WTC11 (cell line): ENCODE measurements around the gene TLK1. TPM values are rescaled to one million over a fixed set of nuclear protein-coding genes. Genes with fewer than 3 reads are reported as not detected.

Source experiments
- ATAC-seq: fragments of 200-7000 bp; cut with Tn5 transposase; 2 replicates; pipeline ENCODE4 v1.10.0; 2021; ENCODE audit warnings: mild to moderate bottlenecking, moderate library complexity
- CTCF ChIA-PET: fragments of 300-600 bp; sonication (Branson Sonifier 250); formaldehyde crosslinking; loops from one replicate; lab custom pipeline; 2021; ENCODE audit warnings: antibody characterized with exemption; lab: Charles Lee
- POLR2A ChIA-PET: fragments of 350-600 bp; sonication (Branson Sonifier 250); formaldehyde crosslinking; loops from one replicate; lab custom pipeline; 2021; ENCODE audit warnings: antibody characterized with exemption; lab: Charles Lee
- DNase-seq: peaks from one replicate; pipeline ENCODE4 v3.0.0; 2021; ENCODE audit warnings: low spot score
- H3K27ac Mint-ChIP-seq: 2 replicates; pipeline ENCODE4 v1.8.0; 2021; ENCODE audit warnings: mixed read lengths
- H3K27me3 Mint-ChIP-seq: 2 replicates; pipeline ENCODE4 v1.8.0; 2021; ENCODE audit warnings: low read depth, mild to moderate bottlenecking, moderate library complexity, mixed read lengths
- H3K36me3 Mint-ChIP-seq: 2 replicates; pipeline ENCODE4 v1.8.0; 2021; ENCODE audit warnings: mixed read lengths
- H3K4me1 Mint-ChIP-seq: 2 replicates; pipeline ENCODE4 v1.8.0; 2022; ENCODE audit warnings: mixed read lengths
- H3K4me3 Mint-ChIP-seq: 2 replicates; pipeline ENCODE4 v1.8.0; 2021; ENCODE audit warnings: mild to moderate bottlenecking, moderate library complexity, mixed read lengths
- H3K9me3 Mint-ChIP-seq: 2 replicates; pipeline ENCODE4 v1.8.0; 2021; ENCODE audit warnings: mixed read lengths
- ATF3 ChIP-seq: sonication (generic); formaldehyde crosslinking; conservative IDR thresholded peaks from 2 replicates; pipeline ENCODE4 v1.8.1; 2022; ENCODE audit warnings: mild to moderate bottlenecking, missing genetic modification reagents
- CDX4 ChIP-seq: fragments of 250-450 bp; sonication (Bioruptor Pico); IDR thresholded peaks from 2 replicates; pipeline ENCODE4 v1.9.0; 2021; ENCODE audit warnings: moderate library complexity, mild to moderate bottlenecking, inconsistent platforms, borderline replicate concordance
- EMX1 ChIP-seq: fragments of 250-450 bp; sonication (Bioruptor Pico); IDR thresholded peaks from 2 replicates; pipeline ENCODE4 v1.8.0; 2021; ENCODE audit warnings: mild to moderate bottlenecking
- ETV6 ChIP-seq: sonication (generic); formaldehyde crosslinking; IDR thresholded peaks from 2 replicates; pipeline ENCODE4 v1.8.1; 2022; ENCODE audit warnings: mild to moderate bottlenecking, missing genetic modification reagents
- FOXP4 ChIP-seq: sonication (generic); formaldehyde crosslinking; IDR thresholded peaks from 2 replicates; pipeline ENCODE4 v1.8.0; 2022; ENCODE audit warnings: mild to moderate bottlenecking, missing genetic modification reagents
- IRF1 ChIP-seq: sonication (generic); formaldehyde crosslinking; IDR thresholded peaks from 2 replicates; pipeline ENCODE4 v1.8.0; 2023; ENCODE audit warnings: missing genetic modification reagents
- MXD4 ChIP-seq: fragments of 250-450 bp; sonication (Bioruptor Pico); IDR thresholded peaks from 2 replicates; pipeline ENCODE4 v1.8.0; 2021; ENCODE audit warnings: mild to moderate bottlenecking, moderate library complexity, borderline replicate concordance
- NR2C2 ChIP-seq: sonication (generic); formaldehyde crosslinking; IDR thresholded peaks from 2 replicates; pipeline ENCODE4 v1.8.0; 2022; ENCODE audit warnings: mild to moderate bottlenecking, missing genetic modification reagents
- OVOL2 ChIP-seq: fragments of 250-450 bp; sonication (Bioruptor Pico); IDR thresholded peaks from 2 replicates; pipeline ENCODE4 v1.9.0; 2021; ENCODE audit warnings: mild to moderate bottlenecking, borderline replicate concordance
- RELA ChIP-seq: sonication (generic); formaldehyde crosslinking; IDR thresholded peaks from 2 replicates; pipeline ENCODE4 v1.8.1; 2022; ENCODE audit warnings: missing genetic modification reagents, mild to moderate bottlenecking, borderline replicate concordance
- TEAD1 ChIP-seq: sonication (generic); formaldehyde crosslinking; IDR thresholded peaks from 2 replicates; pipeline ENCODE4 v1.8.0; 2022; ENCODE audit warnings: mild to moderate bottlenecking, missing genetic modification reagents
- ZMAT4 ChIP-seq: fragments of 250-450 bp; sonication (Bioruptor Pico); IDR thresholded peaks from 2 replicates; pipeline ENCODE4 v1.9.0; 2021; ENCODE audit warnings: mild to moderate bottlenecking
- ZNF121 ChIP-seq: sonication (generic); formaldehyde crosslinking; IDR thresholded peaks from 2 replicates; pipeline ENCODE4 v1.8.0; 2023; ENCODE audit warnings: missing genetic modification reagents
- ZNF317 ChIP-seq: sonication (generic); formaldehyde crosslinking; IDR thresholded peaks from 2 replicates; pipeline ENCODE4 v1.8.1; 2023; ENCODE audit warnings: low read depth, mild to moderate bottlenecking, moderate library complexity, missing genetic modification reagents, borderline replicate concordance
- ZNF532 ChIP-seq: fragments of 250-450 bp; sonication (Bioruptor Pico); IDR thresholded peaks from 2 replicates; pipeline ENCODE4 v1.9.0; 2021; ENCODE audit warnings: mild to moderate bottlenecking, borderline replicate concordance
- total RNA-seq: library from RNA; stranded (reverse); gene quantifications from 3 replicates; pipeline ENCODE4 v1.2.3, GENCODE V29; 2021

The TLK1 gene
- total RNA-seq, 1 experiment from 2014 or later: 91.1 TPM

- TF ChIP-seq EMX1 (CRISPR knock-in tag) (no peak), ZNF317 (CRISPR knock-in tag) (no peak), NR2C2 (CRISPR knock-in tag) (no peak), ZMAT4 (no peak), TEAD1 (no peak), OVOL2 (CRISPR knock-in tag) (no peak), ZNF532 (no peak), IRF1 (CRISPR knock-in tag) (no peak), CDX4 (CRISPR knock-in tag) (no peak)
- TF ChIP-seq, all 79 proteins: peak for 0
Measured at GRCh38 chr2:171210216-171210863, 49.6 kb upstream of the TLK1 start (continued).

- POLR2A ChIA-PET: no interaction called here
- H3K36me3 Mint-ChIP-seq: 0 out of 2 replicates have a peak, but pooled peaks cover 3% of the 10 kb centered on the region
- CTCF ChIA-PET: no interaction called here
- peaks cover 15% of the 10 kb centered on the region for H3K9me3 Mint-ChIP-seq
- H3K27me3 Mint-ChIP-seq: no peaks in the 10 kb centered on the region
- ATAC-seq: no peak
- no peak overlapping the region for H3K4me3 Mint-ChIP-seq
- H3K4me1 Mint-ChIP-seq: peaks cover 39% of the 10 kb centered on the region
- peak overlapping the region; percentile 31; the same call in 1 of the 2 replicates for H3K27ac Mint-ChIP-seq
- no peak for DNase-seq
- TF ChIP-seq ATF3 (CRISPR knock-in tag) (no peak), RELA (CRISPR knock-in tag) (no peak), MXD4 (no peak), ZNF121 (CRISPR knock-in tag) (no peak), FOXP4 (no peak), ETV6 (no peak), EMX1 (CRISPR knock-in tag) (no peak)
Measured at GRCh38 chr2:171208657-171209056, 48.0 kb upstream of the TLK1 start.
